Measurements from ENCODE around the gene MYL7.

Gene MYL7, protein sequence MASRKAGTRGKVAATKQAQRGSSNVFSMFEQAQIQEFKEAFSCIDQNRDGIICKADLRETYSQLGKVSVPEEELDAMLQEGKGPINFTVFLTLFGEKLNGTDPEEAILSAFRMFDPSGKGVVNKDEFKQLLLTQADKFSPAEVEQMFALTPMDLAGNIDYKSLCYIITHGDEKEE

DNA sequence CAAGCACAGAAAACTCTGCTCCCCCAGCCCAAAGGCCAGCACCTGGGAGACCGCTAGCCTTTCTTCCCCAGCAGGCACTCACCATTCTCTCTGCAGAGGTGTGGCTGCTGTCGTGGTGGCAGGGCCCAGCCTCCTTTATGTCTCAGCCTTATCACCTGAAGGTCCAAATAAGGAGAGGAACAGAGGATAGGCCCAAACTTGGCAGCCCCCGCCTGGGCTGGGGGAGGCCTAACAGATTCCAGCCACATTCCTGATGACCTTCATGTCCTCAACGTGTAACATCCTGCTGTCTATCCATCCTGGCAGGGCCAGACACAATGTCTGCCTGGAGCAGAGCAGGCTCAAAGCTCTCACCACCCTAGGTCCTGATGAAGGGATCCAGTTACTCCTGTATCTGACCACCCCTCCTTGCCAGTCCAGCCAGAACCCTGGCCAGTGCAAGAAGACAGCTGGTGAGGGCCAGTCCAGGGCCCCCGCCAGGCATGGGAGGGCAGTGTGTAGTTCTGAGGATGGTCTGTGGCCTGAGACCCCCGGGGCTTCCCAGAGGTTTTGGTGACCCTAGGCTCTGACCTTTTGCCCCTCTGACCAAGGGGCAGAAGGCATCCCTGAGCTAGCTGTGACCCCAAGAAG is at the start of gene MYL7:
TSS of gene MYL7 (minus strand) at position 112 of the 630 bp plus-strand sequence. CDS start at position 85, 27 bp downstream.
- H3K27me3 ChIP-seq (ENCODE audit: control insufficient read depth, low read length), result no peaks in the 10 kb centered on the region
- H3K79me2 ChIP-seq (ENCODE audit: control insufficient read depth, low read length), result no peaks in the 10 kb centered on the region

DNA sequence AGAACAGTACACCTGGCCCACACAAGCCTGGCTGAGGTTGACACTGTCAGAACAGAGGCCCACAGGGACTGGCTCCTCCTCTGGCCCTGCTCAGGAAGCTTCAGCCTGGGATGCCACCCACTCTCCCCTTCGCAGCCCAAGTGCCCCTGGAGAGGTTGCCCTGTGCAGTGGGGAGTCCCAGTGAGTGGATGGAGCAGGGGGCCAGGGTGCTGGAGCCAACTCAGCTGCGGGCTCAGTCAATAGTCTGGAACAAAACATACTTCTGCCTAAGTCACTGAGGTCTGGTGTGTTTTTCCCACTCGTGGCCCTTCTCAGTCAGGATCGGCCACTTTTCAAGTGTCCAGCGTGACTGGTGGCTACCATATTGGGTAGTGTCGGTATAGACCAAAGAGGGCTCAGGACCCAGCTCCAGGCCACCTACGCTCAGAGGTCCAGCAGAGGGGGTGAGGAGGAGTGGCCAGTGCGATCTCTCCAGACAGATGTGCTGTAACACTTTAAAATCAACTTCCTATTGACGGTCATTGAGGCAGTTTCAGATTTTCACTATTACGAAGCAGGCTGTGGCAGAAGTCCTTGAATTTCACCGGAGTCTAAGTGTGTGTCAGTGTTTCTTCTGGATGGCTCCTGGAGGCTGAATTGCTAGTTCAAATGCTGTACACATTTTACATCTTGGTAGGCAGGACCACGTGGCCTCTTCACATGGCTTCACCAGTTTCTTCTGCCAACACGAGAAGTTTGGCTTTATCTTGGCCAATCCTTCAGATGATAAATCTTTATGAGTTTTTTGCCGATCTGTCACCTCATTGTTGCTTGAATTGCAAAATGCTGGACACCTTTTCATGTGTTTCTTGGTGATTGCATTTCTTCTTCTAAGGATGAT is 49.1 kb upstream of the MYL7 start:
- H3K36me3 ChIP-seq (ENCODE audit: control insufficient read depth, low read length), result no peaks in the 10 kb centered on the region
- no peaks in the 10 kb centered on the region for H3K79me2 ChIP-seq (ENCODE audit: control insufficient read depth, low read length)
- TF ChIP-seq, protein P1, sequence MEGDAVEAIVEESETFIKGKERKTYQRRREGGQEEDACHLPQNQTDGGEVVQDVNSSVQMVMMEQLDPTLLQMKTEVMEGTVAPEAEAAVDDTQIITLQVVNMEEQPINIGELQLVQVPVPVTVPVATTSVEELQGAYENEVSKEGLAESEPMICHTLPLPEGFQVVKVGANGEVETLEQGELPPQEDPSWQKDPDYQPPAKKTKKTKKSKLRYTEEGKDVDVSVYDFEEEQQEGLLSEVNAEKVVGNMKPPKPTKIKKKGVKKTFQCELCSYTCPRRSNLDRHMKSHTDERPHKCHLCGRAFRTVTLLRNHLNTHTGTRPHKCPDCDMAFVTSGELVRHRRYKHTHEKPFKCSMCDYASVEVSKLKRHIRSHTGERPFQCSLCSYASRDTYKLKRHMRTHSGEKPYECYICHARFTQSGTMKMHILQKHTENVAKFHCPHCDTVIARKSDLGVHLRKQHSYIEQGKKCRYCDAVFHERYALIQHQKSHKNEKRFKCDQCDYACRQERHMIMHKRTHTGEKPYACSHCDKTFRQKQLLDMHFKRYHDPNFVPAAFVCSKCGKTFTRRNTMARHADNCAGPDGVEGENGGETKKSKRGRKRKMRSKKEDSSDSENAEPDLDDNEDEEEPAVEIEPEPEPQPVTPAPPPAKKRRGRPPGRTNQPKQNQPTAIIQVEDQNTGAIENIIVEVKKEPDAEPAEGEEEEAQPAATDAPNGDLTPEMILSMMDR (IDR thresholded peaks at IDR 0.05; ENCODE audit: low read depth, low read length, poor library complexity, severe bottlenecking), result no peak
- TF ChIP-seq EZH2phosphoT487 (IDR thresholded peaks at IDR 0.05; ENCODE audit: borderline replicate concordance, low read length), result no peak
- peaks cover 10% of the 10 kb centered on the region; the same call in 1 of the 2 replicates for H3K27me3 ChIP-seq (ENCODE audit: control insufficient read depth, low read length)
- H3K9me2 ChIP-seq (replicated peaks; ENCODE audit: control insufficient read depth, low read length), result no peaks in the 10 kb centered on the region
- no peak overlapping the region for H3K27ac ChIP-seq (ENCODE audit: low read depth, low read length)
- H3K9me3 ChIP-seq (ENCODE audit: control insufficient read depth, insufficient read depth, low read length), result no peaks in the 10 kb centered on the region
- H4K20me1 ChIP-seq (ENCODE audit: control insufficient read depth, insufficient read depth, low read depth, low read length), result no peaks in the 10 kb centered on the region
- H3F3A ChIP-seq (ENCODE audit: control insufficient read depth, insufficient read depth), result no peaks in the 10 kb centered on the region
- no peak overlapping the region for H3K4me3 ChIP-seq (ENCODE audit: low read length)
- H3K4me2 ChIP-seq (ENCODE audit: low read length), result no peak overlapping the region
- H3K4me1 ChIP-seq (ENCODE audit: control insufficient read depth, low read length), result no peaks in the 10 kb centered on the region

More for the DNA sequence above, at the start of gene MYL7:
- Histone ChIP-seq H3K4me1 (ENCODE audit: control insufficient read depth, low read length) (no peaks in the 10 kb centered on the region), H3K27ac (ENCODE audit: low read depth, low read length) (no peak within 1 kb of the TSS), H3F3A (ENCODE audit: control insufficient read depth, insufficient read depth) (peaks cover 4% of the 10 kb centered on the region), H3K4me2 (ENCODE audit: low read length) (no peak within 1 kb of the TSS), H3K4me3 (ENCODE audit: low read length) (no peak within 1 kb of the TSS), H3K9me3 (ENCODE audit: control insufficient read depth, insufficient read depth, low read length) (no peaks in the 10 kb centered on the region), H3K36me3 (ENCODE audit: control insufficient read depth, low read length) (no peaks in the 10 kb centered on the region), H3K9me2 (replicated peaks; ENCODE audit: control insufficient read depth, low read length) (no peaks in the 10 kb centered on the region), H4K20me1 (ENCODE audit: control insufficient read depth, insufficient read depth, low read depth, low read length) (no peaks in the 10 kb centered on the region)
- no peak for TF ChIP-seq EZH2phosphoT487 (IDR thresholded peaks at IDR 0.05; ENCODE audit: borderline replicate concordance, low read length)
- TF ChIP-seq, protein P1 (IDR thresholded peaks at IDR 0.05; ENCODE audit: low read depth, low read length, poor library complexity, severe bottlenecking), result no peak

DNA sequence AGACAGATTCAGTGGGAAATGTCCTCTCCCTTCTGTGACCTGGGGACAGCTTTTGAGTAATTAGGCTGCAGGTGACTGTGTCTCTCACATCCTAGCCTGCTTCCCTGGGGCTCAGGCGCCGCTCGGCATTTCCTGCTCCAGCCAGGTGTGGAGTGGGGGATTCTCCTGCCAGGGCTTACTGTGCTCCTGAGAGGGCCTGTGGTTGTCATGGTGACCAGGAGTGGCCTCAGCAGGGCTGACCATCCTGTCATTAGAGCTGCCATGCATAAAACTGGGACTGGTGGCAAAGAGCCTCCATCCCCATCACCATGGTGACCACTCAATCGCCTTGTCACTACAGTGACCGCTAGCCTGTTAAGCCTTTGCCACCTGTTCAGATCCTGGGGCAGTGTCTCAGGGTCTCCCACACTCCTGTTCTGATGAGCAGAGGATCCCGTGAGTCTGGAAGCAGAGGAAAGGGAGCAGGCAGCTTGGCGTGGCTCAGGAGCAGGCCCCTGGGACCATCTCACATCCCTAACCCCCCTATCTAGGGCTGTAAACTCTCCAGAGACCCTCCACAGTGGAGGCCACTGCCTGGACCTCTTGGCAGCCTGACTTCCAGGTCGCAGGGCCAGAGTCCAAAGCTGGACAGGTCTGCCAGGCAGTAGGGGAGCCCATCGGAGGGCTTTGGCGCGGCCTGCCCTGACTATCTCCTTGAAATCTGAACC is 48.3 kb upstream of the MYL7 start, which contains the start of gene GCK:
TSS of gene GCK (minus strand) at position 154 of the 707 bp plus-strand sequence. CDS start 486 bp downstream, outside the sequence.
- Histone ChIP-seq H4K20me1 (ENCODE audit: control insufficient read depth, insufficient read depth, low read depth, low read length) (no peaks in the 10 kb centered on the region), H3K27ac (ENCODE audit: low read depth, low read length) (no peak within 1 kb of the TSS), H3K4me3 (ENCODE audit: low read length) (no peak within 1 kb of the TSS), H3K4me2 (ENCODE audit: low read length) (no peak within 1 kb of the TSS), H3K9me2 (replicated peaks; ENCODE audit: control insufficient read depth, low read length) (no peaks in the 10 kb centered on the region), H3K4me1 (ENCODE audit: control insufficient read depth, low read length) (peaks cover 3% of the 10 kb centered on the region; the same call in 1 of the 2 replicates), H3K27me3 (ENCODE audit: control insufficient read depth, low read length) (peaks cover 14% of the 10 kb centered on the region), H3K36me3 (ENCODE audit: control insufficient read depth, low read length) (no peaks in the 10 kb centered on the region), H3K79me2 (ENCODE audit: control insufficient read depth, low read length) (no peaks in the 10 kb centered on the region), H3F3A (ENCODE audit: control insufficient read depth, insufficient read depth) (no peaks in the 10 kb centered on the region), H3K9me3 (ENCODE audit: control insufficient read depth, insufficient read depth, low read length) (no peaks in the 10 kb centered on the region)
- TF ChIP-seq, protein P1 (IDR thresholded peaks at IDR 0.05; ENCODE audit: low read depth, low read length, poor library complexity, severe bottlenecking), result no peak
- TF ChIP-seq EZH2phosphoT487 (IDR thresholded peaks at IDR 0.05; ENCODE audit: borderline replicate concordance, low read length), result no peak

Measured in DOHH2 (cell line).